ENCODE measurements around the gene DOCK2. TPM values are rescaled to one million over a fixed set of nuclear protein-coding genes. Genes with fewer than 3 reads are reported as not detected.

The DOCK2 gene
- polyA plus RNA-seq, 2 of the 4 experiments (the other 2 are of a cell fraction), result 2.1 to 4.6 TPM

DNA sequence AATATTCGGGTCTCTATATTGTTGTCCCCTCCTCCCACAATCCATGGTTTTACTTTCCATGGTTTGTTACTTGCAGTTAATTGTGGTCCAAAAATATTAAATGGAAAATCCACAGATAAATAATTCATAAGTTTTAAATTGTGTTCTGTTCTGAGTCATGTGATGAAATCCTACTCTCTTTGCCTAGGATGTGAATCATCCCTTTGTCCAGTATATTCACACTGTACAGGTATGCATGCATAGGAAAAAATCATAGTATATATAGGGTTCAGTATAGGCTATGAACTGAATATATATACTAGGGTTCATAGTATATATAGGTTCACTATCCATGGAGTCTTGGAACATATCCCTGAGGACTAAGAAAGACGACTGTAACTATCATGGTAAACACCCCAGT, 323.6 kb downstream of the DOCK2 start:
- Histone ChIP-seq H3K4me2 (no peak overlapping the region), H3K9me3 (no peaks in the 10 kb centered on the region), H3K4me1 (no peaks in the 10 kb centered on the region), H3K27ac (no peak overlapping the region), H3K4me3 (no peak overlapping the region)
- DNase-seq (ENCODE audit: low read depth in 1 of 2, low spot score in 1 of 2) (no peak), ATAC-seq (no peak), FAIRE-seq (no peak)
- POLR2A ChIA-PET, result no interaction called here
- CTCF ChIA-PET, result interaction anchor here (1.3 kb wide), 1 partner anchor 20 kb away, joined by 4 read pairs; the partner anchor contains the start of gene INSYN2B
- WGBS (ENCODE audit: missing lambda C conversion rate), result 60% methylated on average over 2 of the region's 2 CpGs
- no peak for TF ChIP-seq HOXB13 (CRISPR knock-in tag; IDR thresholded peaks at IDR 0.05; ENCODE audit: low read depth)

DNA sequence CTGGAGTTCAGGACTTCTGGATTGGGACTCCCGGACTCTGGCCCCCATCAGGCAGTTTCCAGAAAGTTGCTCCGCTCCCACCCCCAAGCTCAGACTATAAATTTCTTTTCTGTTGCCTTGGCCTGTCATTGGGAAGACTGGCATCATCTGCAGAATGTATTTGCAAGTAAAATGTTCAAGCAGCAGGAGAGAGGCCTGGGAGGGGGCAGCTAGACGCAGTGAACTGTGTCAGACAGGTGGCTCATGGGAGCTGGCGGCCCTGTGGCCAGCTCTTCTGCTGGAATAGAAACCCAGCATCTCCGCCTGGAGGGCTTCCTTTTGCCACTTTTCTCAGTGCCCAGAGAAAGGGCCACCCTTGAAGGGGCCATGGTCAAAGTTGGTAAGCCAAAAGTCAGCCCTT, 327.2 kb downstream of the DOCK2 start:
- H3K4me1 ChIP-seq, result no peaks in the 10 kb centered on the region
- TF ChIP-seq NPAS2 (CRISPR knock-in tag; IDR thresholded peaks at IDR 0.05; ENCODE audit: borderline replicate concordance) (no peak), NR3C1 (IDR thresholded peaks at IDR 0.05) (no peak), FOXS1 (CRISPR knock-in tag; IDR thresholded peaks at IDR 0.05) (no peak), TP53 (CRISPR knock-in tag; IDR thresholded peaks at IDR 0.05) (no peak), CHD4 (IDR thresholded peaks at IDR 0.05; ENCODE audit: borderline replicate concordance) (no peak), FOSB (CRISPR knock-in tag; IDR thresholded peaks at IDR 0.05) (no peak), FOSL2 (IDR thresholded peaks at IDR 0.05) (no peak), FOSL2 (CRISPR knock-in tag; IDR thresholded peaks at IDR 0.05) (no peak), RARB (CRISPR knock-in tag; IDR thresholded peaks at IDR 0.05) (no peak), EP300 (IDR thresholded peaks at IDR 0.05) (no peak), RFX5 (IDR thresholded peaks at IDR 0.05) (no peak), CBX2 (IDR thresholded peaks at IDR 0.05; ENCODE audit: borderline replicate concordance, low read depth) (no peak), MAFK (IDR thresholded peaks at IDR 0.05; ENCODE audit: partially characterized antibody) (no peak)
- TF ChIP-seq, protein P1, sequence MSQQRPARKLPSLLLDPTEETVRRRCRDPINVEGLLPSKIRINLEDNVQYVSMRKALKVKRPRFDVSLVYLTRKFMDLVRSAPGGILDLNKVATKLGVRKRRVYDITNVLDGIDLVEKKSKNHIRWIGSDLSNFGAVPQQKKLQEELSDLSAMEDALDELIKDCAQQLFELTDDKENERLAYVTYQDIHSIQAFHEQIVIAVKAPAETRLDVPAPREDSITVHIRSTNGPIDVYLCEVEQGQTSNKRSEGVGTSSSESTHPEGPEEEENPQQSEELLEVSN (IDR thresholded peaks at IDR 0.05; ENCODE audit: borderline replicate concordance, low read depth), result no peak
- CTCF ChIA-PET, result interaction anchor here (1.1 to 1.7 kb wide), 3 partner anchors 8 to 19 kb away, joined by 3 to 13 read pairs (median 4); partner anchors contain the start of gene INSYN2B
- no peak for ATAC-seq
- 57% methylated on average over 5 of the region's 5 CpGs for WGBS (ENCODE audit: missing lambda C conversion rate)
- H3K4me3 ChIP-seq, result no peak overlapping the region
- no peak for FAIRE-seq
- no peak for DNase-seq (ENCODE audit: low read depth in 1 of 2, low spot score in 1 of 2)
- H3K9me3 ChIP-seq, result no peaks in the 10 kb centered on the region
- H3K4me2 ChIP-seq, result no peak overlapping the region
- H3K27ac ChIP-seq, result no peak overlapping the region
- POLR2A ChIA-PET, result no interaction called here

DNA sequence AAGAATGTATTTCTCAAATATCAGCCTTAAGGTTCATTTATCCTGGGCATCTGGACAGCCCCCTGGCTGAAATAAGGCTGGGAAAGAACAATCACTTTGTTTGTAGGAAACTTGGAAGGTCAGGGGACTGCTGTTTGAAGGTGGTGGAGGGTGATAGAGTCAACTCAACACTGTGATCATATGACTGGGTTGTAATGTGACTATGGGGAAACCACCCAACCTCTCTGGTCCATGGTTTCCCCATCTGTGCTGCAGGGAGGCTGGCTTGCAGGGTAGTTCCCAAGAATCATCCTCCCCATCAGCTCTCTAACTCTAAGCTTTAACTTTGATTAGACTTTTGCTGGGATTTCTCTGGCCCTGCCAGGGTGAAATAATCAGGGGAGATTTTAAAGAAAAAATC, 333.3 kb downstream of the DOCK2 start:
- CTCF ChIA-PET, result interaction anchor here (1.2 to 5.1 kb wide), 3 partner anchors 10 to 130 kb away, joined by 3 to 59 read pairs (median 4); partner anchors contain the start of gene INSYN2B
- POLR2A ChIA-PET, result interaction anchor here (1.3 kb wide), 1 partner anchor 274 kb away, joined by 6 read pairs; no protein-coding TSS in a partner anchor
- peak overlapping the region; percentile 69 for H3K4me2 ChIP-seq
- TF ChIP-seq HOXB5 (CRISPR knock-in tag; IDR thresholded peaks at IDR 0.05) (no peak), NFE2L2 (conservative IDR thresholded peaks at IDR 0.05; ENCODE audit: low read length) (no peak), CBX2 (IDR thresholded peaks at IDR 0.05; ENCODE audit: borderline replicate concordance, low read depth) (no peak), SREBF2 (IDR thresholded peaks at IDR 0.05) (no peak), JUN (IDR thresholded peaks at IDR 0.05) (no peak), RARB (CRISPR knock-in tag; IDR thresholded peaks at IDR 0.05) (no peak), CBX8 (IDR thresholded peaks at IDR 0.05) (no peak), ZSCAN20 (CRISPR knock-in tag; IDR thresholded peaks at IDR 0.05) (no peak), RCOR1 (IDR thresholded peaks at IDR 0.05; ENCODE audit: low read depth, low read length) (no peak), HEYL (CRISPR knock-in tag; IDR thresholded peaks at IDR 0.05) (no peak), CHD2 (IDR thresholded peaks at IDR 0.05; ENCODE audit: low read length, partially characterized antibody) (no peak), HDAC2 (IDR thresholded peaks at IDR 0.05) (no peak), POLR2A (IDR thresholded peaks at IDR 0.05; ENCODE audit: low read length) (no peak), NPAS2 (CRISPR knock-in tag; IDR thresholded peaks at IDR 0.05; ENCODE audit: borderline replicate concordance) (no peak)
- TF ChIP-seq, protein P2, sequence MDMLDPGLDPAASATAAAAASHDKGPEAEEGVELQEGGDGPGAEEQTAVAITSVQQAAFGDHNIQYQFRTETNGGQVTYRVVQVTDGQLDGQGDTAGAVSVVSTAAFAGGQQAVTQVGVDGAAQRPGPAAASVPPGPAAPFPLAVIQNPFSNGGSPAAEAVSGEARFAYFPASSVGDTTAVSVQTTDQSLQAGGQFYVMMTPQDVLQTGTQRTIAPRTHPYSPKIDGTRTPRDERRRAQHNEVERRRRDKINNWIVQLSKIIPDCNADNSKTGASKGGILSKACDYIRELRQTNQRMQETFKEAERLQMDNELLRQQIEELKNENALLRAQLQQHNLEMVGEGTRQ (IDR thresholded peaks at IDR 0.05), result no peak
- TF ChIP-seq, protein P3, sequence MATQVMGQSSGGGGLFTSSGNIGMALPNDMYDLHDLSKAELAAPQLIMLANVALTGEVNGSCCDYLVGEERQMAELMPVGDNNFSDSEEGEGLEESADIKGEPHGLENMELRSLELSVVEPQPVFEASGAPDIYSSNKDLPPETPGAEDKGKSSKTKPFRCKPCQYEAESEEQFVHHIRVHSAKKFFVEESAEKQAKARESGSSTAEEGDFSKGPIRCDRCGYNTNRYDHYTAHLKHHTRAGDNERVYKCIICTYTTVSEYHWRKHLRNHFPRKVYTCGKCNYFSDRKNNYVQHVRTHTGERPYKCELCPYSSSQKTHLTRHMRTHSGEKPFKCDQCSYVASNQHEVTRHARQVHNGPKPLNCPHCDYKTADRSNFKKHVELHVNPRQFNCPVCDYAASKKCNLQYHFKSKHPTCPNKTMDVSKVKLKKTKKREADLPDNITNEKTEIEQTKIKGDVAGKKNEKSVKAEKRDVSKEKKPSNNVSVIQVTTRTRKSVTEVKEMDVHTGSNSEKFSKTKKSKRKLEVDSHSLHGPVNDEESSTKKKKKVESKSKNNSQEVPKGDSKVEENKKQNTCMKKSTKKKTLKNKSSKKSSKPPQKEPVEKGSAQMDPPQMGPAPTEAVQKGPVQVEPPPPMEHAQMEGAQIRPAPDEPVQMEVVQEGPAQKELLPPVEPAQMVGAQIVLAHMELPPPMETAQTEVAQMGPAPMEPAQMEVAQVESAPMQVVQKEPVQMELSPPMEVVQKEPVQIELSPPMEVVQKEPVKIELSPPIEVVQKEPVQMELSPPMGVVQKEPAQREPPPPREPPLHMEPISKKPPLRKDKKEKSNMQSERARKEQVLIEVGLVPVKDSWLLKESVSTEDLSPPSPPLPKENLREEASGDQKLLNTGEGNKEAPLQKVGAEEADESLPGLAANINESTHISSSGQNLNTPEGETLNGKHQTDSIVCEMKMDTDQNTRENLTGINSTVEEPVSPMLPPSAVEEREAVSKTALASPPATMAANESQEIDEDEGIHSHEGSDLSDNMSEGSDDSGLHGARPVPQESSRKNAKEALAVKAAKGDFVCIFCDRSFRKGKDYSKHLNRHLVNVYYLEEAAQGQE (IDR thresholded peaks at IDR 0.05), result no peak
- TF ChIP-seq, protein P4, sequence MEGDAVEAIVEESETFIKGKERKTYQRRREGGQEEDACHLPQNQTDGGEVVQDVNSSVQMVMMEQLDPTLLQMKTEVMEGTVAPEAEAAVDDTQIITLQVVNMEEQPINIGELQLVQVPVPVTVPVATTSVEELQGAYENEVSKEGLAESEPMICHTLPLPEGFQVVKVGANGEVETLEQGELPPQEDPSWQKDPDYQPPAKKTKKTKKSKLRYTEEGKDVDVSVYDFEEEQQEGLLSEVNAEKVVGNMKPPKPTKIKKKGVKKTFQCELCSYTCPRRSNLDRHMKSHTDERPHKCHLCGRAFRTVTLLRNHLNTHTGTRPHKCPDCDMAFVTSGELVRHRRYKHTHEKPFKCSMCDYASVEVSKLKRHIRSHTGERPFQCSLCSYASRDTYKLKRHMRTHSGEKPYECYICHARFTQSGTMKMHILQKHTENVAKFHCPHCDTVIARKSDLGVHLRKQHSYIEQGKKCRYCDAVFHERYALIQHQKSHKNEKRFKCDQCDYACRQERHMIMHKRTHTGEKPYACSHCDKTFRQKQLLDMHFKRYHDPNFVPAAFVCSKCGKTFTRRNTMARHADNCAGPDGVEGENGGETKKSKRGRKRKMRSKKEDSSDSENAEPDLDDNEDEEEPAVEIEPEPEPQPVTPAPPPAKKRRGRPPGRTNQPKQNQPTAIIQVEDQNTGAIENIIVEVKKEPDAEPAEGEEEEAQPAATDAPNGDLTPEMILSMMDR (IDR thresholded peaks at IDR 0.05), result no peak
- no peak overlapping the region for H3K4me3 ChIP-seq
- no peak for FAIRE-seq
- no peak for DNase-seq (ENCODE audit: low read depth in 1 of 2, low spot score in 1 of 2)
- H3K9me3 ChIP-seq, result no peaks in the 10 kb centered on the region
- H3K4me1 ChIP-seq, result peaks cover 21% of the 10 kb centered on the region
- ATAC-seq, result peak; percentile 19 to 31; a peak in 4 of 6 replicates
- peak overlapping the region; percentile 56 to 84 for H3K27ac ChIP-seq

Measured in A549 (cell line).